Liver (tissue), 9 donors: ENCODE measurements around the gene ACP7. TPM values are rescaled to one million over a fixed set of nuclear protein-coding genes. Genes with fewer than 3 reads are reported as not detected.
A peak's percentile ranks its signal among the peaks of the same experiment; 100 is the strongest.

Experiments used
- DNase-seq: peaks from one replicate; pipeline ENCODE4 v3.0.0-alpha.2; 2017; ENCODE audit warnings: low spot score
- H3K27ac ChIP-seq, 2 donors: one replicate each; pipeline ENCODE4 v1.7.0; 2013; ENCODE audit warnings: inconsistent platforms in 2 of 2, low read length in 2 of 2, control low read depth in 1 of 2, low read depth in 1 of 2, mild to moderate bottlenecking in 1 of 2
- H3K27me3 ChIP-seq, 4 donors: one replicate each; pipeline versions ENCODE4 v1.6.1 to v1.7.0; 2013; ENCODE audit warnings: low read length in 3 of 4, inconsistent platforms in 1 of 4, mild to moderate bottlenecking in 1 of 4, moderate library complexity in 1 of 4; ENCODE audit not compliant: control insufficient read depth in 4 of 4, insufficient read depth in 4 of 4
- H3K36me3 ChIP-seq, 4 donors: one replicate each; pipeline versions ENCODE4 v1.6.1 to v1.7.0; 2013; ENCODE audit warnings: low read length in 3 of 4, mild to moderate bottlenecking in 3 of 4, low read depth in 1 of 4, moderate library complexity in 1 of 4; ENCODE audit not compliant: control insufficient read depth in 4 of 4, insufficient read depth in 3 of 4
- H3K4me1 ChIP-seq, 4 donors: one replicate each; pipeline versions ENCODE4 v1.6.1 to v1.7.0; 2013; ENCODE audit warnings: low read length in 3 of 4, mild to moderate bottlenecking in 3 of 4, moderate library complexity in 1 of 4; ENCODE audit not compliant: control insufficient read depth in 4 of 4, insufficient read depth in 4 of 4
- H3K4me3 ChIP-seq, 3 donors: one replicate each; pipeline versions ENCODE4 v1.6.1 to v1.7.0; 2013; ENCODE audit warnings: low read length in 3 of 3, control low read depth in 1 of 3, low read depth in 1 of 3, mild to moderate bottlenecking in 1 of 3
- H3K9ac ChIP-seq, 2 donors: one replicate each; pipeline ENCODE4 v1.7.0; 2013; ENCODE audit warnings: low read length in 2 of 2, mild to moderate bottlenecking in 2 of 2, moderate library complexity in 2 of 2, control low read depth in 1 of 2, low read depth in 1 of 2
- H3K9me3 ChIP-seq, 4 donors: one replicate each; pipeline versions ENCODE4 v1.6.1 to v1.7.0; 2013; ENCODE audit warnings: low read length in 3 of 4; ENCODE audit not compliant: control insufficient read depth in 4 of 4
- EGR1 ChIP-seq, 2 donors: IDR thresholded peaks; 2 replicates each; pipeline ENCODE4 v1.6.1; 2016 to 2018; ENCODE audit warnings: antibody characterized with exemption in 2 of 2, low read depth in 2 of 2
- FOXA1 ChIP-seq: IDR thresholded peaks from 2 replicates; pipeline ENCODE4 v1.6.1; 2016; ENCODE audit warnings: antibody characterized with exemption
- FOXA2 ChIP-seq: IDR thresholded peaks from 2 replicates; pipeline ENCODE4 v1.6.1; 2016; ENCODE audit warnings: antibody characterized with exemption
- GABPA ChIP-seq, 2 donors: IDR thresholded peaks in 1 of 2; conservative IDR thresholded peaks in 1 of 2; 2 replicates each; pipeline ENCODE4 v1.6.1; 2016; ENCODE audit warnings: antibody characterized with exemption in 2 of 2, mild to moderate bottlenecking in 1 of 2, moderate library complexity in 1 of 2
- HNF4A ChIP-seq, 2 donors: conservative IDR thresholded peaks; 2 replicates each; pipeline ENCODE4 v1.6.1; 2016; ENCODE audit warnings: antibody characterized with exemption in 2 of 2, mild to moderate bottlenecking in 2 of 2
- HNF4G ChIP-seq: IDR thresholded peaks from 2 replicates; pipeline ENCODE4 v1.6.1; 2016; ENCODE audit warnings: antibody characterized with exemption
- JUND ChIP-seq, 2 donors: IDR thresholded peaks; 2 replicates each; pipeline ENCODE4 v1.6.1; 2016; ENCODE audit warnings: antibody characterized with exemption in 2 of 2
- NR2F2 ChIP-seq: IDR thresholded peaks from 2 replicates; pipeline ENCODE4 v1.6.1; 2016; ENCODE audit warnings: antibody characterized with exemption
- RAD21 ChIP-seq, 2 donors: IDR thresholded peaks; 2 replicates each; pipeline ENCODE4 v1.6.1; 2016; ENCODE audit warnings: antibody characterized with exemption in 2 of 2, mild to moderate bottlenecking in 2 of 2
- RXRA ChIP-seq, 2 donors: IDR thresholded peaks; 2 replicates each; pipeline ENCODE4 v1.6.1; 2017 to 2018; ENCODE audit warnings: antibody characterized with exemption in 2 of 2, mild to moderate bottlenecking in 1 of 2
- SP1 ChIP-seq: IDR thresholded peaks from 2 replicates; pipeline ENCODE4 v1.6.1; 2018; ENCODE audit warnings: antibody characterized with exemption, mild to moderate bottlenecking
- TAF1 ChIP-seq: conservative IDR thresholded peaks from 2 replicates; pipeline ENCODE4 v1.6.1; 2016; ENCODE audit warnings: antibody characterized with exemption, mild to moderate bottlenecking
- YY1 ChIP-seq: IDR thresholded peaks from 2 replicates; pipeline ENCODE4 v1.6.1; 2016; ENCODE audit warnings: antibody characterized with exemption, mild to moderate bottlenecking
- WGBS: extraction: QIAGEN DNeasy Blood & Tissue Kit; methylation state at CpG from one replicate; pipeline ENCODE4 v1.1.7; 2013; 5-methylcytosine and 5-hydroxymethylcytosine counted together
- polyA plus RNA-seq, 2 donors: library from polyadenylated mRNA; stranded (reverse) in 1 of 2; unstranded in 1 of 2; fragments of 200-250 nt in 1 of 2; fragments of >200 nt in 1 of 2; fragmentation: Nextera tagmentation in 1 of 2; extraction: Ambion mirVana in 1 of 2; gene quantifications; one replicate each; pipeline versions ENCODE4 v1.2.1 to v1.2.3, GENCODE V29; 2013 to 2015
- total RNA-seq, 2 donors: library from RNA; depleted of rRNA; stranded (reverse); fragments of >200 nt; gene quantifications; one replicate each; pipeline ENCODE4 v1.2.3, GENCODE V29; 2014
- TF ChIP-seq, protein P1 (sequence below): IDR thresholded peaks from 2 replicates; pipeline ENCODE4 v1.6.1; 2016; ENCODE audit warnings: antibody characterized with exemption
- TF ChIP-seq, protein P2 (sequence below): IDR thresholded peaks from 2 replicates; pipeline ENCODE4 v1.6.1; 2016; ENCODE audit warnings: antibody characterized with exemption, mild to moderate bottlenecking
- TF ChIP-seq, protein P3 (sequence below): IDR thresholded peaks from 2 replicates; pipeline ENCODE4 v1.6.1; 2016; ENCODE audit warnings: antibody characterized with exemption
- TF ChIP-seq, protein P4 (sequence below): fragments of 150-350 bp; IDR thresholded peaks from 2 replicates; pipeline ENCODE4 v1.5.1; 2017; ENCODE audit warnings: improper control_type of control experiment, low read depth, low read length; ENCODE audit not compliant: missing input control
- TF ChIP-seq, protein P5 (sequence below): IDR thresholded peaks from 2 replicates; pipeline ENCODE4 v1.6.1; 2016; ENCODE audit warnings: antibody characterized with exemption
- donor health status: healthy.
- donor health status: healthy.
- donor health status: healthy.
- donor health status: healthy.
- donor health status: healthy.

Gene ACP7
- total and polyA plus RNA-seq, 4 donors, result 0.05 TPM; not detected in 3

DNA sequence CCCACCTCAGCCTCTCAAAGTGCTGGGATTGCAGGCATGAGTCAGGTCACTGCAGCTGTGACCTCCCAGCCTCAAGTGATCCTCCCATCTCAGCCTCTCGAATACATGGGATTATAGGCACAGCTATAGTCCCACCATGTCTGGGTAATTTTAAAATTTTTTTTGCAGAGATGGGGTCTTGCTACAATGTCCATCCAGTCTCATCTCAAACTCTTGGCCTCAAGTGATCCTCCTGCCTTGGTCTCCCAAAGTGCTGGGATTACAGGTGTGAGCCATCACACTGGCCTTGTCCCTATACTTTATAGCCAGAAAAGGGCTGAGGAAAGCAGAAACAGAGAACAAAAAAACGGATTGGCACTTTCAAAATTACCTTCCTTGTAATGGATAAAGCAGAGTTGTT, 47.0 kb upstream of the ACP7 start:
- Histone ChIP-seq H3K27ac (no peak overlapping the region), H3K9ac (no peak overlapping the region), H3K9me3 (no peaks in the 10 kb centered on the region), H3K4me3 (no peak overlapping the region), H3K4me1 (peaks cover 0 to 20% (median 11%) of the 10 kb centered on the region in 4 donors), H3K36me3 (no peaks in the 10 kb centered on the region), H3K27me3 (no peaks in the 10 kb centered on the region)
- 54% methylated on average over 2 of the region's 2 CpGs for WGBS
- DNase-seq, result no peak
- no peak for TF ChIP-seq TAF1
- no peak for TF ChIP-seq YY1
- TF ChIP-seq FOXA2, result no peak
- TF ChIP-seq, protein P1, sequence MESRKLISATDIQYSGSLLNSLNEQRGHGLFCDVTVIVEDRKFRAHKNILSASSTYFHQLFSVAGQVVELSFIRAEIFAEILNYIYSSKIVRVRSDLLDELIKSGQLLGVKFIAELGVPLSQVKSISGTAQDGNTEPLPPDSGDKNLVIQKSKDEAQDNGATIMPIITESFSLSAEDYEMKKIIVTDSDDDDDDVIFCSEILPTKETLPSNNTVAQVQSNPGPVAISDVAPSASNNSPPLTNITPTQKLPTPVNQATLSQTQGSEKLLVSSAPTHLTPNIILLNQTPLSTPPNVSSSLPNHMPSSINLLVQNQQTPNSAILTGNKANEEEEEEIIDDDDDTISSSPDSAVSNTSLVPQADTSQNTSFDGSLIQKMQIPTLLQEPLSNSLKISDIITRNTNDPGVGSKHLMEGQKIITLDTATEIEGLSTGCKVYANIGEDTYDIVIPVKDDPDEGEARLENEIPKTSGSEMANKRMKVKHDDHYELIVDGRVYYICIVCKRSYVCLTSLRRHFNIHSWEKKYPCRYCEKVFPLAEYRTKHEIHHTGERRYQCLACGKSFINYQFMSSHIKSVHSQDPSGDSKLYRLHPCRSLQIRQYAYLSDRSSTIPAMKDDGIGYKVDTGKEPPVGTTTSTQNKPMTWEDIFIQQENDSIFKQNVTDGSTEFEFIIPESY, result no peak
- TF ChIP-seq GABPA (IDR thresholded peaks at IDR 0.05 in 1 of 2, conservative IDR thresholded peaks at IDR 0.05 in 1 of 2), result no peak
- no peak for TF ChIP-seq RAD21 (IDR thresholded peaks at IDR 0.05)
- TF ChIP-seq, protein P2, sequence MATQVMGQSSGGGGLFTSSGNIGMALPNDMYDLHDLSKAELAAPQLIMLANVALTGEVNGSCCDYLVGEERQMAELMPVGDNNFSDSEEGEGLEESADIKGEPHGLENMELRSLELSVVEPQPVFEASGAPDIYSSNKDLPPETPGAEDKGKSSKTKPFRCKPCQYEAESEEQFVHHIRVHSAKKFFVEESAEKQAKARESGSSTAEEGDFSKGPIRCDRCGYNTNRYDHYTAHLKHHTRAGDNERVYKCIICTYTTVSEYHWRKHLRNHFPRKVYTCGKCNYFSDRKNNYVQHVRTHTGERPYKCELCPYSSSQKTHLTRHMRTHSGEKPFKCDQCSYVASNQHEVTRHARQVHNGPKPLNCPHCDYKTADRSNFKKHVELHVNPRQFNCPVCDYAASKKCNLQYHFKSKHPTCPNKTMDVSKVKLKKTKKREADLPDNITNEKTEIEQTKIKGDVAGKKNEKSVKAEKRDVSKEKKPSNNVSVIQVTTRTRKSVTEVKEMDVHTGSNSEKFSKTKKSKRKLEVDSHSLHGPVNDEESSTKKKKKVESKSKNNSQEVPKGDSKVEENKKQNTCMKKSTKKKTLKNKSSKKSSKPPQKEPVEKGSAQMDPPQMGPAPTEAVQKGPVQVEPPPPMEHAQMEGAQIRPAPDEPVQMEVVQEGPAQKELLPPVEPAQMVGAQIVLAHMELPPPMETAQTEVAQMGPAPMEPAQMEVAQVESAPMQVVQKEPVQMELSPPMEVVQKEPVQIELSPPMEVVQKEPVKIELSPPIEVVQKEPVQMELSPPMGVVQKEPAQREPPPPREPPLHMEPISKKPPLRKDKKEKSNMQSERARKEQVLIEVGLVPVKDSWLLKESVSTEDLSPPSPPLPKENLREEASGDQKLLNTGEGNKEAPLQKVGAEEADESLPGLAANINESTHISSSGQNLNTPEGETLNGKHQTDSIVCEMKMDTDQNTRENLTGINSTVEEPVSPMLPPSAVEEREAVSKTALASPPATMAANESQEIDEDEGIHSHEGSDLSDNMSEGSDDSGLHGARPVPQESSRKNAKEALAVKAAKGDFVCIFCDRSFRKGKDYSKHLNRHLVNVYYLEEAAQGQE, result no peak
- TF ChIP-seq HNF4A (conservative IDR thresholded peaks at IDR 0.05), result no peak

DNA sequence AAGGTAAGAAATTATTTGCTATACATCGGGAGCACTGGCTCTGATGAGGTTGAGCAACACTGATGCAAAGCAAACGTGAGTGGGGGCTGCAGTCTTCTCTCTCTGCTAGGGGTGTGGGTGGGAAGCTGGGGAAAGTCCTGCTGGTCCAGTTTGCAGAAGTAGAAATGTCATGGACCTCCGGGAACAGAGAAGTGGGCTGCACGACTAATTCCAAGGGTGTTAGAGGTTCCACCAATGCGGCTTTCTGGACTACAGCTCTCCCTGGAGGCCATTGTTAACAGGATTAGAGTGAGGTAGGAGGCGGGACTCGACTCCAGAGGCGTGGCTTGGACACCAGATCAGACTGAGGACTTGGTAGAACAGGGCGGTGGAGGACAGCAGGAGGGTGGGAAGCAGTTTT, 46.1 kb upstream of the ACP7 start:
- H3K27ac ChIP-seq, result no peak overlapping the region
- WGBS, result 9% methylated on average over 9 of the region's 9 CpGs
- DNase-seq, result peak; percentile 40
- H3K4me1 ChIP-seq, result peaks cover 0 to 11% (median 7%) of the 10 kb centered on the region in 4 donors
- H3K9me3 ChIP-seq, result no peaks in the 10 kb centered on the region
- no peak overlapping the region for H3K4me3 ChIP-seq
- no peaks in the 10 kb centered on the region for H3K36me3 ChIP-seq
- no peaks in the 10 kb centered on the region for H3K27me3 ChIP-seq
- H3K9ac ChIP-seq, result no peak overlapping the region
- no peak for TF ChIP-seq FOXA2
- TF ChIP-seq, protein P1, result no peak
- TF ChIP-seq HNF4G, result no peak
- no peak for TF ChIP-seq EGR1 (IDR thresholded peaks at IDR 0.05; ENCODE audit: low read depth in 2 of 2)
- TF ChIP-seq, protein P3, sequence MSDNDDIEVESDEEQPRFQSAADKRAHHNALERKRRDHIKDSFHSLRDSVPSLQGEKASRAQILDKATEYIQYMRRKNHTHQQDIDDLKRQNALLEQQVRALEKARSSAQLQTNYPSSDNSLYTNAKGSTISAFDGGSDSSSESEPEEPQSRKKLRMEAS, result no peak
- TF ChIP-seq NR2F2, result no peak
- no peak for TF ChIP-seq GABPA (IDR thresholded peaks at IDR 0.05 in 1 of 2, conservative IDR thresholded peaks at IDR 0.05 in 1 of 2)
- peak; percentile 38 for TF ChIP-seq YY1
- no peak for TF ChIP-seq HNF4A (conservative IDR thresholded peaks at IDR 0.05)
- no peak for TF ChIP-seq RXRA (IDR thresholded peaks at IDR 0.05)
- TF ChIP-seq RAD21 (IDR thresholded peaks at IDR 0.05), result peak; percentile 74 to 77
- no peak for TF ChIP-seq JUND (IDR thresholded peaks at IDR 0.05)
- no peak for TF ChIP-seq FOXA1
- TF ChIP-seq, protein P2, result no peak
- no peak for TF ChIP-seq SP1
- TF ChIP-seq, protein P4, sequence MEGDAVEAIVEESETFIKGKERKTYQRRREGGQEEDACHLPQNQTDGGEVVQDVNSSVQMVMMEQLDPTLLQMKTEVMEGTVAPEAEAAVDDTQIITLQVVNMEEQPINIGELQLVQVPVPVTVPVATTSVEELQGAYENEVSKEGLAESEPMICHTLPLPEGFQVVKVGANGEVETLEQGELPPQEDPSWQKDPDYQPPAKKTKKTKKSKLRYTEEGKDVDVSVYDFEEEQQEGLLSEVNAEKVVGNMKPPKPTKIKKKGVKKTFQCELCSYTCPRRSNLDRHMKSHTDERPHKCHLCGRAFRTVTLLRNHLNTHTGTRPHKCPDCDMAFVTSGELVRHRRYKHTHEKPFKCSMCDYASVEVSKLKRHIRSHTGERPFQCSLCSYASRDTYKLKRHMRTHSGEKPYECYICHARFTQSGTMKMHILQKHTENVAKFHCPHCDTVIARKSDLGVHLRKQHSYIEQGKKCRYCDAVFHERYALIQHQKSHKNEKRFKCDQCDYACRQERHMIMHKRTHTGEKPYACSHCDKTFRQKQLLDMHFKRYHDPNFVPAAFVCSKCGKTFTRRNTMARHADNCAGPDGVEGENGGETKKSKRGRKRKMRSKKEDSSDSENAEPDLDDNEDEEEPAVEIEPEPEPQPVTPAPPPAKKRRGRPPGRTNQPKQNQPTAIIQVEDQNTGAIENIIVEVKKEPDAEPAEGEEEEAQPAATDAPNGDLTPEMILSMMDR, result peak; percentile 37
- no peak for TF ChIP-seq TAF1
- TF ChIP-seq, protein P5, sequence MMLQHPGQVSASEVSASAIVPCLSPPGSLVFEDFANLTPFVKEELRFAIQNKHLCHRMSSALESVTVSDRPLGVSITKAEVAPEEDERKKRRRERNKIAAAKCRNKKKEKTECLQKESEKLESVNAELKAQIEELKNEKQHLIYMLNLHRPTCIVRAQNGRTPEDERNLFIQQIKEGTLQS, result no peak
